ENCODE data around the gene CZIB.
A peak's percentile ranks its signal among the peaks of the same experiment; 100 is the strongest.

Gene CZIB

GRCh38 chr1:53172426-53173128 lies 47.9 kb downstream of the CZIB start:
- Histone ChIP-seq H3K4me2 (ENCODE audit: low read length) (peak overlapping the region; percentile 52), H3K27ac (ENCODE audit: low read length) (no peak overlapping the region), H4K20me1 (ENCODE audit: insufficient read depth, low read length) (no peaks in the 10 kb centered on the region), H3K36me3 (replicated peaks; ENCODE audit: low read depth, low read length) (no peaks in the 10 kb centered on the region), H3K27me3 (ENCODE audit: low read depth, low read length) (no peaks in the 10 kb centered on the region), H3K79me2 (ENCODE audit: low read length) (no peaks in the 10 kb centered on the region), H3K9ac (ENCODE audit: low read length) (no peak overlapping the region), H3K4me1 (ENCODE audit: low read length) (peaks cover 23% of the 10 kb centered on the region), H2AFZ (ENCODE audit: low read depth, low read length) (peak overlapping the region; percentile 31; the same call in 1 of the 2 replicates), H3K4me3 (ENCODE audit: low read length) (peak overlapping the region; percentile 43), H3K9me3 (ENCODE audit: insufficient read depth, low read length) (no peaks in the 10 kb centered on the region)
- TF ChIP-seq CTCF (IDR thresholded peaks at IDR 0.05; ENCODE audit: low read depth, low read length) (no peak), EZH2phosphoT487 (IDR thresholded peaks at IDR 0.05; ENCODE audit: low read depth) (no peak)

GRCh38 chr1:53166912-53167311 lies 53.5 kb downstream of the CZIB start:
- Histone ChIP-seq H3K9me3 (ENCODE audit: insufficient read depth, low read length) (no peaks in the 10 kb centered on the region), H3K79me2 (ENCODE audit: low read length) (no peaks in the 10 kb centered on the region), H3K36me3 (replicated peaks; ENCODE audit: low read depth, low read length) (no peaks in the 10 kb centered on the region), H3K4me1 (ENCODE audit: low read length) (no peaks in the 10 kb centered on the region), H3K4me3 (ENCODE audit: low read length) (no peak overlapping the region), H3K9ac (ENCODE audit: low read length) (no peak overlapping the region), H2AFZ (ENCODE audit: low read depth, low read length) (no peak overlapping the region), H3K4me2 (ENCODE audit: low read length) (no peak overlapping the region), H3K27ac (ENCODE audit: low read length) (no peak overlapping the region), H4K20me1 (ENCODE audit: insufficient read depth, low read length) (no peaks in the 10 kb centered on the region), H3K27me3 (ENCODE audit: low read depth, low read length) (no peaks in the 10 kb centered on the region)
- TF ChIP-seq CTCF (IDR thresholded peaks at IDR 0.05; ENCODE audit: low read depth, low read length) (no peak), EZH2phosphoT487 (IDR thresholded peaks at IDR 0.05; ENCODE audit: low read depth) (no peak)

GRCh38 chr1:53166366-53166765 lies 54.1 kb downstream of the CZIB start:
- no peak overlapping the region for H3K4me2 ChIP-seq (ENCODE audit: low read length)
- H3K9me3 ChIP-seq (ENCODE audit: insufficient read depth, low read length): no peaks in the 10 kb centered on the region
- no peak for TF ChIP-seq EZH2phosphoT487 (IDR thresholded peaks at IDR 0.05; ENCODE audit: low read depth)
- TF ChIP-seq CTCF (IDR thresholded peaks at IDR 0.05; ENCODE audit: low read depth, low read length): no peak
- no peak overlapping the region for H3K4me3 ChIP-seq (ENCODE audit: low read length)
- no peaks in the 10 kb centered on the region for H3K4me1 ChIP-seq (ENCODE audit: low read length)
- no peak overlapping the region for H2AFZ ChIP-seq (ENCODE audit: low read depth, low read length)
- H3K9ac ChIP-seq (ENCODE audit: low read length): no peak overlapping the region
- no peak overlapping the region for H3K27ac ChIP-seq (ENCODE audit: low read length)
- no peaks in the 10 kb centered on the region for H3K79me2 ChIP-seq (ENCODE audit: low read length)
- no peaks in the 10 kb centered on the region for H3K27me3 ChIP-seq (ENCODE audit: low read depth, low read length)
- no peaks in the 10 kb centered on the region for H4K20me1 ChIP-seq (ENCODE audit: insufficient read depth, low read length)
- no peaks in the 10 kb centered on the region for H3K36me3 ChIP-seq (replicated peaks; ENCODE audit: low read depth, low read length)

GRCh38 chr1:53165408-53165961 lies 54.9 kb downstream of the CZIB start:
- no peak overlapping the region for H3K27ac ChIP-seq (ENCODE audit: low read length)
- no peaks in the 10 kb centered on the region for H3K9me3 ChIP-seq (ENCODE audit: insufficient read depth, low read length)
- no peaks in the 10 kb centered on the region for H3K27me3 ChIP-seq (ENCODE audit: low read depth, low read length)
- H3K9ac ChIP-seq (ENCODE audit: low read length): no peak overlapping the region
- H3K79me2 ChIP-seq (ENCODE audit: low read length): no peaks in the 10 kb centered on the region
- no peak overlapping the region for H3K4me3 ChIP-seq (ENCODE audit: low read length)
- no peak overlapping the region for H2AFZ ChIP-seq (ENCODE audit: low read depth, low read length)
- TF ChIP-seq CTCF (IDR thresholded peaks at IDR 0.05; ENCODE audit: low read depth, low read length) (no peak), EZH2phosphoT487 (IDR thresholded peaks at IDR 0.05; ENCODE audit: low read depth) (no peak)
- H3K36me3 ChIP-seq (replicated peaks; ENCODE audit: low read depth, low read length): no peaks in the 10 kb centered on the region
- no peaks in the 10 kb centered on the region for H4K20me1 ChIP-seq (ENCODE audit: insufficient read depth, low read length)
- no peaks in the 10 kb centered on the region for H3K4me1 ChIP-seq (ENCODE audit: low read length)
- no peak overlapping the region for H3K4me2 ChIP-seq (ENCODE audit: low read length)
